MM.1S (cell line): ENCODE results near the gene CCP110.

Source experiments
- CTCF ChIP-seq: fragments of 300-600 bp; sonication (generic); IDR thresholded peaks from 2 replicates; pipeline ENCODE4 v1.5.1; 2016; ENCODE audit warnings: antibody characterized with exemption, low read length, mixed read lengths
- EZH2 ChIP-seq: fragments of 300-600 bp; sonication (generic); optimal IDR thresholded peaks from 2 replicates; pipeline ENCODE3; 2017; ENCODE audit warnings: low read depth, mild to moderate bottlenecking, antibody characterized with exemption, low read length, mixed read lengths
- EZH2phosphoT487 ChIP-seq: fragments of 300-600 bp; sonication (generic); IDR thresholded peaks from 2 replicates; pipeline ENCODE4 v1.6.1; 2018; ENCODE audit warnings: antibody characterized with exemption, low read length

DNA sequence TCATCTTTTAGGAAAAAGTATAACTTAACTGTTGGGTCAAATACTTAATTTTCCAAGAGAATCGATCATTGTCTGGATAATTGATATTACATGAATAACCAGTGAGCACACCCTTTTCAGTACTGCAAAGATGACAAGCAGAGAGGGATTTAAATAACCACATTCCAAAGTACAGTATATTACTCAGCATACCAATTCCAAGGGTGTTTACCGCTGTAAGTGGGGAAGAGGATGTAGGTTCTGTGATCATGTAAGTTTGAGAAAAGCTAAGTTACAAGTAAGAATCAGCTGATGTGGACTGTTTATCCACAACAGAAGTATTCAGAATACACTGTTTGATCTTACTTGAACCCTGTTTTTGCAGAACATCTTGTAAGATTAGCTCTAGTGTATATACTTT lies 8.0 kb upstream of the CCP110 start:
- TF ChIP-seq CTCF (no peak), EZH2 (no peak), EZH2phosphoT487 (no peak)
